Cardiac muscle cell (in vitro differentiated cells and primary cell): ENCODE data around the gene ADAMTS14. TPM values are rescaled to one million over a fixed set of nuclear protein-coding genes. Genes with fewer than 3 reads are reported as not detected.
A peak's percentile ranks its signal among the peaks of the same experiment; 100 is the strongest.

Experiments
- DNase-seq, 2 donors: peaks; one replicate each; pipeline versions ENCODE4 v3.0.0 to v3.0.0-alpha.2; 2010 to 2017; ENCODE audit warnings: low read depth in 1 of 2, low spot score in 1 of 2
- H3K27ac ChIP-seq: fragments of 200-600 bp; sonication (generic); 2 replicates; pipeline ENCODE4 v1.5.1; 2016
- H3K27me3 ChIP-seq: fragments of 200-600 bp; sonication (generic); 2 replicates; pipeline ENCODE4 v1.6.0; 2016; ENCODE audit warnings: control low read depth
- H3K36me3 ChIP-seq: fragments of 200-600 bp; sonication (generic); 2 replicates; pipeline ENCODE4 v1.5.1; 2016; ENCODE audit warnings: control low read depth
- H3K4me1 ChIP-seq: fragments of 200-600 bp; sonication (generic); 2 replicates; pipeline ENCODE4 v1.8.1; 2017; ENCODE audit warnings: low read depth, mild to moderate bottlenecking, mixed run types
- H3K4me3 ChIP-seq: fragments of 200-600 bp; sonication (generic); 2 replicates; pipeline ENCODE4 v1.5.1; 2016; ENCODE audit warnings: mild to moderate bottlenecking
- H3K9me3 ChIP-seq: fragments of 200-600 bp; sonication (generic); 2 replicates; pipeline ENCODE4 v1.5.1; 2017; ENCODE audit warnings: low read depth, mild to moderate bottlenecking, control low read depth
- polyA plus RNA-seq: library from polyadenylated mRNA; unstranded; fragments of >200 nt; fragmentation: Nextera tagmentation; extraction: Ambion mirVana; gene quantifications from 2 replicates; pipeline ENCODE4 v1.2.1, GENCODE V29; 2016
- total RNA-seq: library from RNA; depleted of rRNA; stranded (reverse); fragments of >200 nt; gene quantifications from 2 replicates; pipeline ENCODE4 v1.2.3, GENCODE V29; 2016
- TF ChIP-seq, protein P1 (sequence below): IDR thresholded peaks from 2 replicates; pipeline ENCODE4 v1.5.1; 2012; ENCODE audit warnings: low read depth, mild to moderate bottlenecking, low read length

The ADAMTS14 gene
- total and polyA plus RNA-seq, 2 experiments from 2014 or later, result 1.2 to 1.9 TPM

DNA sequence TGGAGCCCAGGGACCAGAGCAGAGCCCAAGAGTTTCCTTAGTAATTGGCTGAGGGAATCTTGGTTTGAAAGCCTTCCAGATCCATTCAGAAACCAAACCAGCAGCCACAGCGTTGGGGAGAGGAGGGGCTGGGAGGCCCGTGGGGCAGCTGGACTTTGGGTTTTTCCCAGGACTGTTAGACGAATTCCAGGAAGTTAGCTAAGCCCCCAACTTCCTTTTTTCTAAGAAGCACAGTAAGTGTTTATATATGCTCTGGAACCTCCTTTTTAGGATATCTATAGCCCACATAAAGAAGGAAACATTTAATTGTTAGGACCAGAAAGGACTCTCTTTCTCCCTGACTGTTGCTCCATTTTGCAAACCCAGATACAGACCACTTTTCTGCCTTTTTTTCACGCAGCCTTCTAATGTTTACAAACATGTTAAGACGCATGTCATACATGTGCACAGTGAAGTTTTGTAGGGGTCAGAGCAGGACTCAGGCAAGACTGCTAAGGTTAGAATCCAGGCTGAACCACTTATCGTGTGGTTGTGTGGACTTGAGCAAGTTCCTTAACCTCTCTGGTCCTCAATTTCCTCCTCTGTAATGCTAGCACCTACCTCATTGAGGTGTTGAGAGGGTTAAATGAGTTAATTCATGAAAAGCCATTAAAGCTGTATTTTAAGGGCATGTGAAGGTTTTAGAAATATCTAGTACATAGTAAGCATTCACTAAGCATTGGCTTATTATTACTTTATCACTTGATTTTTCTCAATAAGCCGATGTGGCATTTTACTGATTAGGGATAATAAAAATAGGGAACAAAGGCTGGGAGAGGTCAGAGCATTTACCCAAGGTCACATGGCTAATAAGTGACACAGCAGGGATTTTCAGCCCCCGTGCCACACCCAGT, 70.5 kb downstream of the ADAMTS14 start:
- DNase-seq, result peak in 1 of 2 donors; percentile 88
- H3K27ac ChIP-seq, result no peak overlapping the region
- H3K4me1 ChIP-seq, result no peaks in the 10 kb centered on the region
- no peaks in the 10 kb centered on the region for H3K36me3 ChIP-seq
- no peak overlapping the region for H3K4me3 ChIP-seq
- TF ChIP-seq, protein P1, sequence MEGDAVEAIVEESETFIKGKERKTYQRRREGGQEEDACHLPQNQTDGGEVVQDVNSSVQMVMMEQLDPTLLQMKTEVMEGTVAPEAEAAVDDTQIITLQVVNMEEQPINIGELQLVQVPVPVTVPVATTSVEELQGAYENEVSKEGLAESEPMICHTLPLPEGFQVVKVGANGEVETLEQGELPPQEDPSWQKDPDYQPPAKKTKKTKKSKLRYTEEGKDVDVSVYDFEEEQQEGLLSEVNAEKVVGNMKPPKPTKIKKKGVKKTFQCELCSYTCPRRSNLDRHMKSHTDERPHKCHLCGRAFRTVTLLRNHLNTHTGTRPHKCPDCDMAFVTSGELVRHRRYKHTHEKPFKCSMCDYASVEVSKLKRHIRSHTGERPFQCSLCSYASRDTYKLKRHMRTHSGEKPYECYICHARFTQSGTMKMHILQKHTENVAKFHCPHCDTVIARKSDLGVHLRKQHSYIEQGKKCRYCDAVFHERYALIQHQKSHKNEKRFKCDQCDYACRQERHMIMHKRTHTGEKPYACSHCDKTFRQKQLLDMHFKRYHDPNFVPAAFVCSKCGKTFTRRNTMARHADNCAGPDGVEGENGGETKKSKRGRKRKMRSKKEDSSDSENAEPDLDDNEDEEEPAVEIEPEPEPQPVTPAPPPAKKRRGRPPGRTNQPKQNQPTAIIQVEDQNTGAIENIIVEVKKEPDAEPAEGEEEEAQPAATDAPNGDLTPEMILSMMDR, result no peak
- H3K27me3 ChIP-seq, result no peaks in the 10 kb centered on the region
- no peaks in the 10 kb centered on the region for H3K9me3 ChIP-seq

GRCh38 chr10:70743430-70743788, 71.1 kb downstream of the ADAMTS14 start:
- TF ChIP-seq, protein P1, result no peak
- Histone ChIP-seq H3K4me3 (no peak overlapping the region), H3K27ac (no peak overlapping the region), H3K27me3 (no peaks in the 10 kb centered on the region), H3K9me3 (no peaks in the 10 kb centered on the region), H3K4me1 (no peaks in the 10 kb centered on the region), H3K36me3 (no peaks in the 10 kb centered on the region)
- DNase-seq, result no peak

GRCh38 chr10:70743879-70744278, 71.6 kb downstream of the ADAMTS14 start:
- TF ChIP-seq, protein P1, result no peak
- Histone ChIP-seq H3K4me3 (no peak overlapping the region), H3K4me1 (no peaks in the 10 kb centered on the region), H3K9me3 (no peaks in the 10 kb centered on the region), H3K27ac (no peak overlapping the region), H3K27me3 (no peaks in the 10 kb centered on the region), H3K36me3 (no peaks in the 10 kb centered on the region)
- no peak for DNase-seq

DNA sequence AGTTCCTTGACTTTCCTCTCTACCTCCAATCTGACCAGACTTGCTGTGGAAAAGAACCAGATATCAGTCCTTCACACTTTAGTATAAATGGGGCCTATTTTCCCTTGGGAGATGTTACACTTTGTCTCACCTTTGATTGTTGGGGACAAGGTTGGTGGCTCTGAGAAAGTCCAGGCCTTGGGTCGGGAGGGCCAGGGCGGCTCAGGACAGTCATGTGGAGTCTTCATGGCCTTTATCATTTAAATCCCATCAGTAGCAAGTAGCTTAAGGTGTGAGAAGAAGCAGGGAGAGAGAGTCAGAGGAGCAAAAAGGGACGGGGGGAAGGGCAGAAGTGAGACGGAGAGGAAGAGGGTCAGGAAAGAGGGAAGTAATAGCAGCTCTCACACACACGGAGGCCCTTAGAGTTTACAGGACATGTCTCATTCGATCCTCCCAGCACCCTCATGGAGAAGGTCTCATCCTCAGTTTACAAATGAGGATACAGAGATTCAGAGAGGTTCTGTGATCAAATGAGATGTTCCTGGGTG, 72.4 kb downstream of the ADAMTS14 start:
- no peaks in the 10 kb centered on the region for H3K36me3 ChIP-seq
- H3K27me3 ChIP-seq, result no peaks in the 10 kb centered on the region
- DNase-seq, result no peak

DNA sequence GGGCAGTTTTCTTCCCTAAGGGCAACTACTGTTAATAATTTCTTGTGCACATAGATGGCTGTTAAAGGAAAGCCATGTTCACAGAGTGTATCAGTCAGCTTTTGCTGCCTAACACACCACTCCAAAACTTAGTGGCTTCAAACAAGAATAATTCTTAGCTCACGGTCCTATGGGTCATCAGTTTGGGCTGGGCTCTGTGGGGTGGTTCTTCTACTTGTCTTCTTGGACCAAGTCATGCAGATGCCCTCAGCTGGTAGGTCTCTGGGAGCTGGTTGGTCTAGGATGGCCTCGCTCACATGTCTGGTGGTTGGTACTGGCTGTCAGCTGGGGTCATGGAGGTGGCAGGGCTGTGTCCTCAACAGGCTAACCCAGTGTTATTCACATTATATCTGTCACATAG, 73.2 kb downstream of the ADAMTS14 start:
- no peak for DNase-seq
- Histone ChIP-seq H3K9me3 (no peaks in the 10 kb centered on the region), H3K4me3 (no peak overlapping the region), H3K36me3 (no peaks in the 10 kb centered on the region), H3K27ac (no peak overlapping the region), H3K4me1 (no peaks in the 10 kb centered on the region), H3K27me3 (no peaks in the 10 kb centered on the region)
- TF ChIP-seq, protein P1, result no peak

More for the DNA sequence above, 72.4 kb downstream of the ADAMTS14 start:
- H3K4me1 ChIP-seq, result no peaks in the 10 kb centered on the region
- H3K27ac ChIP-seq, result no peak overlapping the region
- H3K9me3 ChIP-seq, result no peaks in the 10 kb centered on the region
- TF ChIP-seq, protein P1, result no peak
- no peak overlapping the region for H3K4me3 ChIP-seq
